Sigmoid colon (tissue), 4 donors: Measurements from ENCODE around the gene MAD1L1.

Source experiments
- EP300 ChIP-seq, 4 donors: sonication (generic); formaldehyde crosslinking; IDR thresholded peaks; one replicate each; pipeline ENCODE4 v1.6.1; 2017; ENCODE audit warnings: antibody characterized with exemption in 4 of 4
- POLR2A ChIP-seq, 2 donors: fragments of 450-650 bp; IDR thresholded peaks; one replicate each; pipeline ENCODE4 v1.6.1; 2016; ENCODE audit warnings: antibody characterized with exemption in 2 of 2, mild to moderate bottlenecking in 2 of 2, moderate library complexity in 2 of 2
- POLR2AphosphoS5 ChIP-seq, 4 donors: sonication (generic); formaldehyde crosslinking; IDR thresholded peaks; one replicate each; pipeline ENCODE4 v1.6.1; 2017; ENCODE audit warnings: antibody characterized with exemption in 4 of 4
- TF ChIP-seq, protein P1 (sequence below), 4 experiments: fragments of 450-650 bp in 3 of 4; fragments of 200-600 bp in 1 of 4; IDR thresholded peaks; one replicate each; pipeline ENCODE4 v1.5.1; 2016 to 2019; ENCODE audit warnings: antibody characterized with exemption in 4 of 4, mild to moderate bottlenecking in 3 of 4, moderate library complexity in 2 of 4

DNA sequence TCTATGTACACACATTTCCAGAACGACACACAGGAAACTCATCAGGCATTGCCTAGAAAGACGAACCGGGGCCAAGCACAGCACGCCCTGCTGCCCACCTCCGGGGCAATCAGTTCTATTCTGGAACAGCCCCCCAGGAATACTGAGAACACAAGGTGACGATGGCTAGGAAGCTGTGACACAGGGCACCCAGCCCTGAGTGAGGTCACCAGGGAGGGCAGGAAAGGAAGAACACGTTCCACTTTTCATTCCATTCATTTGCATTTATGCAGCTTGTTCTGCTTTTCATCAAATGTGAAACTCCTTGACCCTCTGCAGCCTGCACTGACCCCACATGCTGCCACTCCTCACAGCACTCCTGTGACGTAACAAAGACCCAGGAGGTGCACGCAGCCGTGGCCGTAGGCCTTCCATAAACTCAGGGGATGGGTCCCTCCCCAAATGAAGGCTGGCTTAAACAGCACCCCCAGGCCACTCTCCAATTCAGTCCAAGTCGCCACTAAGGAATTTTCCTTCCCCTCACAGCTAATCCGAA is 28.9 kb downstream of the MAD1L1 start:
- no peak for TF ChIP-seq POLR2A (IDR thresholded peaks at IDR 0.05)
- TF ChIP-seq, protein P1, sequence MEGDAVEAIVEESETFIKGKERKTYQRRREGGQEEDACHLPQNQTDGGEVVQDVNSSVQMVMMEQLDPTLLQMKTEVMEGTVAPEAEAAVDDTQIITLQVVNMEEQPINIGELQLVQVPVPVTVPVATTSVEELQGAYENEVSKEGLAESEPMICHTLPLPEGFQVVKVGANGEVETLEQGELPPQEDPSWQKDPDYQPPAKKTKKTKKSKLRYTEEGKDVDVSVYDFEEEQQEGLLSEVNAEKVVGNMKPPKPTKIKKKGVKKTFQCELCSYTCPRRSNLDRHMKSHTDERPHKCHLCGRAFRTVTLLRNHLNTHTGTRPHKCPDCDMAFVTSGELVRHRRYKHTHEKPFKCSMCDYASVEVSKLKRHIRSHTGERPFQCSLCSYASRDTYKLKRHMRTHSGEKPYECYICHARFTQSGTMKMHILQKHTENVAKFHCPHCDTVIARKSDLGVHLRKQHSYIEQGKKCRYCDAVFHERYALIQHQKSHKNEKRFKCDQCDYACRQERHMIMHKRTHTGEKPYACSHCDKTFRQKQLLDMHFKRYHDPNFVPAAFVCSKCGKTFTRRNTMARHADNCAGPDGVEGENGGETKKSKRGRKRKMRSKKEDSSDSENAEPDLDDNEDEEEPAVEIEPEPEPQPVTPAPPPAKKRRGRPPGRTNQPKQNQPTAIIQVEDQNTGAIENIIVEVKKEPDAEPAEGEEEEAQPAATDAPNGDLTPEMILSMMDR (IDR thresholded peaks at IDR 0.05) = peak in 1 of 4 experiments; percentile 7
- peak in 3 of 4 donors; percentile 19 to 50 (median 39) for TF ChIP-seq POLR2AphosphoS5 (IDR thresholded peaks at IDR 0.05)
- TF ChIP-seq EP300 (IDR thresholded peaks at IDR 0.05) = no peak
